HepG2 (cell line): ENCODE measurements around the gene TXNL4B. TPM values are rescaled to one million over a fixed set of nuclear protein-coding genes. Genes with fewer than 3 reads are reported as not detected.

Experiments
- ARNT ChIP-seq: fragments of 450-650 bp; IDR thresholded peaks from 2 replicates; pipeline ENCODE4 v1.6.1; 2017
- FOXO4 ChIP-seq: sonication (generic); formaldehyde crosslinking; conservative IDR thresholded peaks from 2 replicates; pipeline ENCODE4 v1.8.1; 2023; ENCODE audit warnings: missing genetic modification reagents
- JUNB ChIP-seq: sonication (generic); formaldehyde crosslinking; IDR thresholded peaks from 2 replicates; pipeline ENCODE4 v1.8.0; 2022; ENCODE audit warnings: missing genetic modification reagents, mild to moderate bottlenecking, borderline replicate concordance
- MXD4 ChIP-seq: IDR thresholded peaks from 2 replicates; pipeline ENCODE4 v1.6.1; 2016; ENCODE audit warnings: mild to moderate bottlenecking, missing biosample characterization, missing genetic modification reagents
- NRL ChIP-seq: sonication (generic); formaldehyde crosslinking; IDR thresholded peaks from 2 replicates; pipeline ENCODE4 v1.5.0; 2020; ENCODE audit warnings: missing genetic modification reagents, mild to moderate bottlenecking, moderate library complexity, borderline replicate concordance
- POLR2A ChIP-seq, 2 experiments: IDR thresholded peaks; 2 replicates each; pipeline ENCODE4 v1.6.1; 2011; ENCODE audit warnings: low read depth in 2 of 2, low read length in 2 of 2, mild to moderate bottlenecking in 1 of 2, moderate library complexity in 1 of 2; ENCODE audit not compliant: insufficient read depth in 1 of 2
- REST ChIP-seq, 2 experiments: IDR thresholded peaks; 2 replicates each; pipeline ENCODE4 v1.6.1; 2011 to 2012; ENCODE audit warnings: low read length in 2 of 2, borderline replicate concordance in 1 of 2, low read depth in 1 of 2, mild to moderate bottlenecking in 1 of 2, moderate library complexity in 1 of 2
- REXO4 ChIP-seq: sonication (generic); formaldehyde crosslinking; IDR thresholded peaks from 2 replicates; pipeline ENCODE4 v1.8.0; 2022; ENCODE audit warnings: missing genetic modification reagents, mild to moderate bottlenecking, borderline replicate concordance
- SRF ChIP-seq: IDR thresholded peaks from 2 replicates; pipeline ENCODE4 v1.6.1; 2011; ENCODE audit warnings: mild to moderate bottlenecking, low read depth, low read length, moderate library complexity
- SUZ12 ChIP-seq: fragments of 150-350 bp; IDR thresholded peaks from 2 replicates; pipeline ENCODE4 v1.6.1; 2014; ENCODE audit warnings: low read depth, low read length
- TOE1 ChIP-seq: sonication (generic); formaldehyde crosslinking; IDR thresholded peaks from 2 replicates; pipeline ENCODE4 v1.4.0; 2020; ENCODE audit warnings: mild to moderate bottlenecking, missing genetic modification reagents
- ZFAT ChIP-seq: sonication (generic); formaldehyde crosslinking; conservative IDR thresholded peaks from 2 replicates; pipeline ENCODE4 v1.8.1; 2023; ENCODE audit warnings: missing genetic modification reagents, inconsistent platforms
- ZMYM4 ChIP-seq: sonication (generic); formaldehyde crosslinking; IDR thresholded peaks from 2 replicates; pipeline ENCODE4 v1.8.1; 2023; ENCODE audit warnings: mild to moderate bottlenecking, missing genetic modification reagents
- ZNF331 ChIP-seq: sonication (generic); formaldehyde crosslinking; IDR thresholded peaks from 2 replicates; pipeline ENCODE4 v1.4.0; 2020; ENCODE audit warnings: missing genetic modification reagents
- ZNF543 ChIP-seq: sonication (generic); formaldehyde crosslinking; IDR thresholded peaks from 2 replicates; pipeline ENCODE4 v1.4.0; 2020; ENCODE audit warnings: mild to moderate bottlenecking, missing genetic modification reagents
- ZNF609 ChIP-seq: sonication (generic); formaldehyde crosslinking; IDR thresholded peaks from 2 replicates; pipeline ENCODE4 v1.4.0; 2020; ENCODE audit warnings: mild to moderate bottlenecking, missing genetic modification reagents, borderline replicate concordance
- ZNF703 ChIP-seq: sonication (generic); formaldehyde crosslinking; IDR thresholded peaks from 2 replicates; pipeline ENCODE4 v1.5.1; 2020; ENCODE audit warnings: missing genetic modification reagents, mild to moderate bottlenecking, moderate library complexity, borderline replicate concordance
- ZNF850 ChIP-seq: sonication (generic); formaldehyde crosslinking; conservative IDR thresholded peaks from 2 replicates; pipeline ENCODE4 v1.9.0; 2021; ENCODE audit warnings: mild to moderate bottlenecking, missing genetic modification reagents
- polyA plus RNA-seq, 8 experiments: library from polyadenylated mRNA; depleted of rRNA in 3 of 8; stranded (reverse) in 7 of 8; unstranded in 1 of 8; fragments of >200 nt; fragmentation: Illumina TruSeq in 4 of 8; extraction: Trizol in 4 of 8; gene quantifications; 2 replicates each; pipeline versions ENCODE4 v1.2.1 to v1.2.3, GENCODE V29; 2011 to 2016; ENCODE audit warnings: low read depth in 4 of 8, missing spikeins in 1 of 8, mixed read lengths in 1 of 8; ENCODE audit not compliant: insufficient read depth in 1 of 8
- total RNA-seq, 5 experiments: library from RNA; depleted of rRNA; stranded (reverse); fragments of >200 nt; fragmentation: Illumina TruSeq; extraction: Trizol; gene quantifications; 2 replicates each; pipeline ENCODE4 v1.2.3, GENCODE V29; 2016; ENCODE audit warnings: low read depth in 1 of 5
- TF ChIP-seq, protein P1 (sequence below): sonication (generic); formaldehyde crosslinking; IDR thresholded peaks from 2 replicates; pipeline ENCODE4 v1.4.0; 2020; ENCODE audit warnings: mild to moderate bottlenecking, missing genetic modification reagents
- TF ChIP-seq, protein P2 (sequence below): IDR thresholded peaks from 2 replicates; pipeline ENCODE4 v1.6.1; 2018; ENCODE audit warnings: missing genetic modification reagents

TXNL4B gene
- total and polyA plus RNA-seq, 2 of the 13 experiments (the other 11 are each of a cell fraction or from before 2014, with no cell fraction given), result 17.4 to 18.3 TPM

DNA sequence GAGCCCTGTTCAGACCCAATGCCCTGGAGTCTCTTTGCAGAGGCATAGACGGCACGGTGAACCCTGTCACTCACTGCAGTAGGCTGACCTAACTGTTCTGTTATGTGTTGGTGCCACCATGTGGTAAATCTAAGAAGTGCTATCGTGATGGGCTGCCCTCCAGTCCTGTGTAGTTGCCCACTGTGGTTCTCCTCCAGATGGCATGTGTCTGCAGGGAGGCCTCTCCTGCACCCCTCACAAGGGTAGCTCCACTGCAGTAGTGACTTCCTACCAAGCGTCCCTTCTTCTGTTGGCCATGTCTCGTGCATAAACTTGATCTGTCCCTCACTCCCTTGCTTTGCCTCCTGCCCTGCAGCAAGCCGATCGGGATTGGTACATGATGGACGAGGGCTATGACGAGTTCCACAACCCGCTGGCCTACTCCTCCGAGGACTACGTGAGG, 6.0 kb upstream of the TXNL4B start (continued):
- TF ChIP-seq ZNF850 (CRISPR knock-in tag), result no peak
- TF ChIP-seq FOXO4, result no peak
- no peak for TF ChIP-seq REST (IDR thresholded peaks at IDR 0.05; ENCODE audit: borderline replicate concordance in 1 of 2, low read depth in 1 of 2, low read length in 2 of 2)
- no peak for TF ChIP-seq ZNF543 (CRISPR knock-in tag)
- TF ChIP-seq TOE1 (CRISPR knock-in tag), result no peak
- peak; percentile 46; the same call in 1 of the 2 replicates for TF ChIP-seq ZNF331
- TF ChIP-seq JUNB (CRISPR knock-in tag), result no peak
- TF ChIP-seq SUZ12, result no peak
- TF ChIP-seq POLR2A (IDR thresholded peaks at IDR 0.05; ENCODE audit: insufficient read depth in 1 of 2, low read depth in 2 of 2, low read length in 2 of 2), result peak; percentile 32 to 46; a peak in 2 of 4 replicates
- no peak for TF ChIP-seq ZNF703
- TF ChIP-seq ARNT, result no peak
- TF ChIP-seq, protein P1, sequence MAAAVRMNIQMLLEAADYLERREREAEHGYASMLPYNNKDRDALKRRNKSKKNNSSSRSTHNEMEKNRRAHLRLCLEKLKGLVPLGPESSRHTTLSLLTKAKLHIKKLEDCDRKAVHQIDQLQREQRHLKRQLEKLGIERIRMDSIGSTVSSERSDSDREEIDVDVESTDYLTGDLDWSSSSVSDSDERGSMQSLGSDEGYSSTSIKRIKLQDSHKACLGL (CRISPR knock-in tag), result no peak
- no peak for TF ChIP-seq SRF
- TF ChIP-seq ZNF609 (CRISPR knock-in tag), result no peak
- TF ChIP-seq MXD4 (CRISPR knock-in tag), result 0 out of 2 replicates have a peak, but pooled peaks have one; percentile 19
- no peak for TF ChIP-seq NRL (CRISPR knock-in tag)
- peak; percentile 53; the same call in 1 of the 2 replicates for TF ChIP-seq ZMYM4 (CRISPR knock-in tag)
- no peak for TF ChIP-seq ZFAT (CRISPR knock-in tag)
- no peak for TF ChIP-seq REXO4 (CRISPR knock-in tag)
- TF ChIP-seq, protein P2, sequence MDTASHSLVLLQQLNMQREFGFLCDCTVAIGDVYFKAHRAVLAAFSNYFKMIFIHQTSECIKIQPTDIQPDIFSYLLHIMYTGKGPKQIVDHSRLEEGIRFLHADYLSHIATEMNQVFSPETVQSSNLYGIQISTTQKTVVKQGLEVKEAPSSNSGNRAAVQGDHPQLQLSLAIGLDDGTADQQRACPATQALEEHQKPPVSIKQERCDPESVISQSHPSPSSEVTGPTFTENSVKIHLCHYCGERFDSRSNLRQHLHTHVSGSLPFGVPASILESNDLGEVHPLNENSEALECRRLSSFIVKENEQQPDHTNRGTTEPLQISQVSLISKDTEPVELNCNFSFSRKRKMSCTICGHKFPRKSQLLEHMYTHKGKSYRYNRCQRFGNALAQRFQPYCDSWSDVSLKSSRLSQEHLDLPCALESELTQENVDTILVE (CRISPR knock-in tag), result 0 out of 2 replicates have a peak, but pooled peaks have one; percentile 30
